ENCODE results near the gene STAC3.

Gene STAC3

GRCh38 chr12:57196956-57197355 is 54.0 kb downstream of the STAC3 start:
- no peak for TF ChIP-seq CTCF (IDR thresholded peaks at IDR 0.05; ENCODE audit: control insufficient read depth, extremely low read depth, insufficient read depth)
- no peak for DNase-seq (ENCODE audit: low read depth)
- no peak overlapping the region for H3K4me3 ChIP-seq (ENCODE audit: low read depth, low read length)

- no peak for TF ChIP-seq CTCF (IDR thresholded peaks at IDR 0.05; ENCODE audit: control insufficient read depth, extremely low read depth, insufficient read depth)
- no peak overlapping the region for H3K4me3 ChIP-seq (ENCODE audit: low read depth, low read length)
- DNase-seq (ENCODE audit: low read depth) = no peak
These were observed 54.5 kb downstream of the STAC3 start for GRCh38 chr12:57196439-57196838.

GRCh38 chr12:57195611-57196371 is 55.2 kb downstream of the STAC3 start:
- no peak for DNase-seq (ENCODE audit: low read depth)
- no peak for TF ChIP-seq CTCF (IDR thresholded peaks at IDR 0.05; ENCODE audit: control insufficient read depth, extremely low read depth, insufficient read depth)

GRCh38 chr12:57195186-57195585 is 55.8 kb downstream of the STAC3 start:
- no peak overlapping the region for H3K4me3 ChIP-seq (ENCODE audit: low read depth, low read length)
- no peak for TF ChIP-seq CTCF (IDR thresholded peaks at IDR 0.05; ENCODE audit: control insufficient read depth, extremely low read depth, insufficient read depth)
- no peak for DNase-seq (ENCODE audit: low read depth)

More at GRCh38 chr12:57195611-57196371, 55.2 kb downstream of the STAC3 start:
- no peak overlapping the region for H3K4me3 ChIP-seq (ENCODE audit: low read depth, low read length)

GRCh38 chr12:57194253-57194652 is 56.7 kb downstream of the STAC3 start:
- no peak for TF ChIP-seq CTCF (IDR thresholded peaks at IDR 0.05; ENCODE audit: control insufficient read depth, extremely low read depth, insufficient read depth)
- no peak for DNase-seq (ENCODE audit: low read depth)
- no peak overlapping the region for H3K4me3 ChIP-seq (ENCODE audit: low read depth, low read length)

- no peak overlapping the region for H3K4me3 ChIP-seq (ENCODE audit: low read depth, low read length)
- no peak for DNase-seq (ENCODE audit: low read depth)
- no peak for TF ChIP-seq CTCF (IDR thresholded peaks at IDR 0.05; ENCODE audit: control insufficient read depth, extremely low read depth, insufficient read depth)
These were observed 57.2 kb downstream of the STAC3 start for GRCh38 chr12:57193706-57194245.
